Stimulated activated naive CD4-positive, alpha-beta T cell (primary cell): ENCODE results near the gene IER5.
"Not testable (repeated sequence)": the region's sequence is repeated elsewhere in the genome, so short reads cannot be mapped to it uniquely, and the experiment has no call there.

Experiments used
- DNase-seq, 6 experiments: peaks; one replicate each; lab custom pipeline; 2025; lab: John Stamatoyannopoulos, UW

IER5 gene

DNA sequence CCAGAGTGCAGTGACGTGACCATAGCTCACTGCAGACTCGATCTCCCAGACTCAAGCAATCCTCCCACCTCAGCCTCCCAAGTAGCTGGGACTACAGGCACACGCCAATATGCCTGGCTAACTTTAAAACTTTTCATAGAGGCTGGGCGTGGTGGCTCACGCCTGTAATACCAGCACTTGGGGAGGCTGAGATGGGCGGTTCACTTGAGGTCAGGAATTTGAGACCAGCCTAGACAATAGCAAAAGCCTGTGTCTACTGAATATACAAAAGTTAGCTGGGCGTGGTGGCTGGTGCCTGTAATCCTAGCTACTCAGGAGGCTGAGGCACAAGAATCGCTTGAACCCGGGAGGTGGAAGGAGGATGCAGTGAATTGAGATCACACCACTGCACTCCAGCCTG lies 27.5 kb downstream of the IER5 start:
- not testable (repeated sequence) for DNase-seq

DNA sequence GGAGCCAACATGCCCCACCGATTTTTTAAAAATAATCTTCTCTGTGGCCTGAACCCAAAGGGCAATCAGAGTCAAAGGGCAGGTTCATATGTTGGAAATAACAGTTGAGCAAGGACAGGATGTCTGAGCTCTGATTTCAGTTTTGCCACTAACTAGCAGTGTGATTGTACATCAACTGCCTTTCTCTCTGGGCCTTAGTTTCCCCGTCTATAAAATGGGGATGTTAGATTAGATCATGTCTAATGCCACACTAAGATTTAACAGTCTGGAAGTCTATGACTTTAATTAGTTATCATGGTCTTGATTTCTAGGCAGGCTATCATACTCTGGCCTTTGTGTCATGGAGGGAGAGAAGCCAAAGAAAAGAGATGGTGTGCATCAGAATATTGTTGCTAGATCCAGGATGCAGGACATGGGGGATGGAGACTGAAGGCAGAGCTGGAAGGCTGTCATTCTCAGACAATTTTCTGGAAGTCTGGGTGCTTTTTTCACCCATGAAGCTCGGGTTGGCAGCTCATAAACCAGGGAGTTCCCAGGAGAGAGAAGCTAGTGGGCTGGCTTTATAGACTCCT lies 28.4 kb downstream of the IER5 start:
- DNase-seq = no peak

DNA sequence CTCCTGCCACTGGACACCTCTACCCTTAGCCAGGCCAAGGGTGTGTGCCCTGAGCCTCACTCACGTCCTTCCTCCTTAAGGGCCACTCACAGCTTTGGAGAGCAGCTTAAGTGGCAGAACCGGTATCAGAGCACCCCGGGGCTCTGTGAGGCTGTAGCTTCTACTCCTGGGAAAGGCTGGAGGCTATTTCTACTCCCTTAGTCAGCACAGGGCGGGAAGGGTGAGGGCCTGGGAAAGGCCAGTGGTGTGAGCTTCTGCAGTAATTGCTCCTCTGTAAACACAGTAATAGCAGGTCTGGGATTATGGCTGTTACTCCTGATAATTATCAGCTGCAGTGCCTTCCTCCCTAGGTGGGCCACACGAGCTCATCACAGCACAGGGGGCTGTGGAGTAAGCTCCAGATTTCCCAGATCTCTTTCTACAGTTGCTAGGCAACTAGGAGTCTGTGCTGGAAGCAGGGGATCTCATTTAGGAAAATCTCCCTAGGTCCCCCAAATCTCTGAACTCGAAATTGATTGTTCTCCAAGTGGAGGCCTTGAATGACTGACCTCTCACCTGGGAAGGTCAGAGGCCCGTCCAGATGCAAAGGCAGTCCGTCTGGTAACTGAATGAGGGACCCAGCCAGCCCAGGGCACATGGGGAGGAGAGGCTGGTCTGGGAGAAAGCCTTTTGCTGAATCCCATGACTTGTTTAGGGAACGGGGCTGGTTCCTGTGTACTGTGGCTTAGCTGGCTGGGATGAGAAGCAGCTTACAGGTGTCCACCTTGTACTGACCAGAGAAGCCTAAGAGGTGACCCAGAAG lies 29.3 kb downstream of the IER5 start:
- no peak for DNase-seq

DNA sequence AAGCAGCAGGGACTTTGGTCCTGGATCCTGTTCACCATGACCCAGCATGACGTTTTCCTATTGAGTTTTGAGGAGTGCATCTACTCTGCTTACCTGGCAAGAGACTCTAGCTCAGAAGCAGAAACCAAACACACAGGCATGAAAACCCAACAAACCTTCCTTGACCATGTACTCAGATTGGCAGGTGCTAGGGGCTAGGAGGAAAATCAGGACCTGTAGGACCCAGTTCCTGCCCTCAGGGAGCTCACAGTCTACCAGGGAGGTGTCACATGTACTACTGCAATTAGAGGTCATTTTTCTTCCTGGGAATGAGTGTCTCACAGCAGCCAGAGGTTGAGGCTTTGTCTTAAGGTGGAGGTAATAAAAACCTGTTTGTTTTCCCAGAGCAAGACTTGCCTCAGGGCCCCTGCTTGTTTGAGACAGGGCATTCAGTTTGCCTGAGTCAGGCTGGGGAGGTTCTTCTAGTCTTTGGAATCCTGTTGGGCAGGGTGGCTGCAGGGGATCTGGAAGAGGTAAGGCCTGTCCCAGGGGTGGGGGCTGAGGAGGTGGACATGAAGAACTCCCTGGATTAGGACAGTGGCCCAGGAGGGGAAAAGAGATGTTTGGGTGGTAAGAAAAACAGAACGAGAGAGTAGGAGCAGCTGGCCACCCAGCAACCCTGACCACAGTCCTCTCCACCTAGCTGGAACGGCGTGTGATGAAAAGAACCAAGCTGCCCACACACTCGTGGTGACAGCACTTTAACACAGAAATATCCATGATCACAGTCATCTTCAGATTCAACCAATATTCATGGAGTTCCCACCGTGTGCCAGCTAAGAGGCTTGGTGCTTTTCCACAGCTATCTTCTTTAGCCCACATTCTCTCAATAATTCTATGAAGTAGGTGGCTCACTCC lies 30.8 kb downstream of the IER5 start:
- DNase-seq = no peak

DNA sequence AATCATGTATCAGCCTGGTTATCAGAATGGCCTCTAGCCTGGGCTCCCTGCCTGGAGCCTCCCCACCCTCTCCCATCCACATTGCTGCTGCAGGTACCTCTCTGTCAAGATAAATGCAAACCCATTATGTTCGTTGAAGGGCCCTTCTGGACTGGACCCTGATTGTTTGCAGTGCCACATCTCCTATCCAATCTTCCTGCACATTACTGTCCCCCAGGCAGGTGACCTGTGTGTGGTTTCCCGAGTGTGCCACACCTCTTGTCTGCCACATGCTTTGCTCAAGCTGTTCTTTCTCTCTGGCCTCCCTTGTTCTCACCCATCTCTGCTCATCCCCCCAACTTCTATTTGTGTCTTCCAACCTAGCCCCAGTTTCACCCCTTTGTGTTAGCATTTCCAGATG lies 32.4 kb downstream of the IER5 start:
- no peak for DNase-seq

DNA sequence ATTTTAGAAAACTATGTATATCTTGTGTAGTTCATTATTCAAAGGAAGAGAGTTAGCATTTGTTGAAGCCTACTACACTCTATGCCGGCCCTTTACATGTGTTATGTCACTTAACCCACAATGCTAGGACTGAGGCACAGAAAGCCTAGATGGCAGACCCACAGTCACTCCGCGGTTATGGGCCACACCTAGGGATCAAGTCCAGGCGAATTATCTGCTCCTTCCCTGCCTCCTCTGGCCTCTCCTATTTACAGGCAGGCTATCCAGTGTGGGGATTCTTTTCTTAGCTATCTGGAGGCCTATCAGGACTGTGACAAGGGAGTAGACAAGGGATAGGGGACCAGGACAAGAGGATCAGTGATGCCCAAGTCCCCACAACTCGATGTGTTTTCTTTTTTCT lies 33.0 kb downstream of the IER5 start:
- DNase-seq = no peak

DNA sequence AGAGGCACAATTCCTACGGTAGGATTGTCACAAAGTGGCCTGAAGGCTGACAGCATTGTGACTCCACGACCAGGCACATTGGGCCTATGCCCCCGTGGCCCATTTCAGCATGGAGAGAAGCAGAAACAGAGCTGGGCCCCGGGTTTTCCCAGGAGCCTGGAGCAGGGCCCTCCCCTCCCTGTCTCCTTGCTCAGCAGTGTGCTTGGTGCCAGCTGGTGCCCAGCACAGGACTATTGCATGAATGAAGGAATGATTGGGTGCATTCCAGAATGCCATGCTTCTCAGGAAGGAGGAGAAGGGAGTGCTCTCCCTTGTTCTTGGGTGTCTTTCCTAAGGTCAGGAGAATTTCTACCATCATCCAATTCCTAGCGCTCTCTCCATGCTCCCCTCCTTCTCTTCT lies 33.7 kb downstream of the IER5 start:
- no peak for DNase-seq

DNA sequence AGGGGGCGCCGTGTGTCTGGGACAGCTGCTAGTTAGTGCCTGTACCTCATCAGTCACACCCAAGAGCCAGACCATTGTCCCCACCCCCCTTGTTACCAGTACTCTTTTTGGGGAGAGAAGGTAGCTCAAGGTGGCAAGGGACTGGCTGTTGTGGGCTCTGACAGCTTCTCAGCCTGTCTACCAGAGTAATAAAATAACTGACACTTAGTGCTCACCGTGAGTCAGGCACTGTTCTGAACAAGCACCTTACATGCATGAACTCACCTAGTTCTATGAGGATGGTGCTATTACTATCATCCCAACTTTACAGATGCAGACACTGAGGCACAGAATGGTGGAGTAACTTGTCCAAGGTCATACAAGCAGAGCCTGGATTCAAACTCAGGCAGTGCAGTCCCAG lies 34.7 kb downstream of the IER5 start:
- DNase-seq = no peak

DNA sequence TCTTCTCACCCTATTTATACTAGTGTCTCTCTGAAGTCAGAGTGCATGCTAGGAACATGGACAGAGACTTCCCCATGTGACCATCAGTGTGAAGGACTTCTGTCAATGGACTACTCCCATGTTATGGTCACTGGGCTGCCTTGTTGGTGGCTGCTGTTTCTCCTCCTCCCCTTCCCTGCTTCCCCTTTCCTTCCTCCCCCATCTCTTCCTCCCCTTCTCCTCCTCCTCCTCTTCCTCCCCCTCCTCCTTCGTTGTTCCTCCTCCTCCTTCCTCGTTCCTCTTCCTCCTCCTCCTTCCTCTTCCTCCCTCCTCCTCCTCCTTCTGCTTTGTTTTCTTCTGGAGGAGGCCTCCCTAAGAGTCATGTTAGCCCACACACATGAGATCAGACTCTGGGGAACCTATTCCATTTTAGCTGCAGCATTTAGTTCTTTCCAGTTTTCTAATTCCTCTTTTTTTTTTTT lies 35.8 kb downstream of the IER5 start:
- DNase-seq = no peak

DNA sequence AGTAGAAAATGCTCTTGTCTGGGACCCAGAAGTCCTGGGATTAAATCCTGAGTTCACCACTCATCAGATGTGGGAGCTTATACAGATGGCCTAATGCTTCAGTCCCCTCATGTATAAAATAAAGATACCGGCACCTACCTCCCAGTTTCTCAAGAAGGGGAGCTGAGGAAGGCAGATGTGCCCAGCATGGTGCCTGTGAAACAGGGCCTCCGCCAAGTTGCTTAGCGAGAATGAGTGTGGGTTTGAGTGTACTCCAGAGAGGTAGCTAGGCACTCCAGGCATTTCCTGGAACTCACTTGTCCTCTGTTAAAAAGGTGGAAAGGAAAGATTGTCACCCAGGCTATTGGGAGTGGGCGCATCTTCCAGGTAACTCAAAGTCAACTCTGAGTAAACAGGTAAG lies 37.8 kb downstream of the IER5 start:
- DNase-seq = no peak

DNA sequence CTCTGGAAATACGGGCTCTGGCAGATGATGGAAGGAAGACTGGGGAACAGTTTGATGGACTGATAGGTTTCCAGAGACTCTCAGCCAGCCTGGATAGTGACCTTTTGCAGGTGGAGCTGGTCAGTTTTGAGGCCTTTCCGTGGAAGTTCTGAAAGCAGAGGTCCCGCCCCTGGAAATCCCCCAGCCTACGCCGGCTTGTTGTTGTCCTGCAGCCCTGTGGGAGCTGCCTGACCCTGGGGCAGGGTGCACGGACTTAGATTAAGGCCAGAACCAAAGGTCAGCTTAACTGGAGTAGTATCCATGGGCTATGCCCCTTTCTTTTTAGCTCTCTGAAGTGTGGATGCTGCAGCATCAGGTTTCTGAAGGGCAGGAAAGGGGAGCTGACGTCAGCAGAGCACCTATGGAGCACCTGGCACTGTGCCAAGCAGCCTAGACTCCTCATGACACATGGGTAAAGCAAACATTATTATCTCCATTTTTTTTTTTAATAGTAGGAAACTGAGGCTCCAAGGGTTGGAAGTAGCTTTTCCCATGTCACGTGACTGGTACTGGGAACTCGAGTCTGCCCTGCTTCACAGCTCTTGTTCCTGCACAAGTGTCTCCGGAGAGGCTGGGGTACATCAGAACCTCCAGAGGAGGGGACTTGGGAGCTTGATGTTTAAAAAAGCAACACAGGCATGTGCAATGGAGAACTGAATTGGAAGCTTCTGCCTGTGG lies 38.5 kb downstream of the IER5 start:
- no peak for DNase-seq

DNA sequence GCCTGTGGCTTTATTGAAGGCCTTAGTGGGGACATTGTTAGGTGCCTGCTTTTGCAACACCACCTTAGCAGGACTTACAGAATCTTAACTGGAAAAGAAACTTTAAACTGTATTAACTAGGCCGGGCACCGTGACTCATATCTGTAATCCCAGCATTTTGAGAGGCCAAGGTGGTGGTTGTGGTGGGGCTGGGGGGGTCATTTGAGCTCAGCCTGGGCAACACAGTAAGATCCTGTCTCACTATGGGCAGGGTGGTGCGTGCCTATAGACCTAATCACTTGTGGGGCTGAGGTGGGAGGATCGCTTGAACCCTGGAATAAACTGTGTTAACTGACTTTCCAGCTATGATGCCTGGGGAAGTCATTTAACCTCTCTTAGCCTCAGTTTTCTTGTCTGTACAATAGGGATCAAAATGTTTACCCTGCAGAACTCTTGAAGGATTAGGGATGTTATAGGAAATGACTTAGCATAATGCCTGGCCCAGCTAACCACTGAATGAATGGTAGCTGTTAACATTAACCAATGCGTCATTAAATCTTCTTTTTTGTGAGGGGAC lies 39.5 kb downstream of the IER5 start:
- no peak for DNase-seq

DNA sequence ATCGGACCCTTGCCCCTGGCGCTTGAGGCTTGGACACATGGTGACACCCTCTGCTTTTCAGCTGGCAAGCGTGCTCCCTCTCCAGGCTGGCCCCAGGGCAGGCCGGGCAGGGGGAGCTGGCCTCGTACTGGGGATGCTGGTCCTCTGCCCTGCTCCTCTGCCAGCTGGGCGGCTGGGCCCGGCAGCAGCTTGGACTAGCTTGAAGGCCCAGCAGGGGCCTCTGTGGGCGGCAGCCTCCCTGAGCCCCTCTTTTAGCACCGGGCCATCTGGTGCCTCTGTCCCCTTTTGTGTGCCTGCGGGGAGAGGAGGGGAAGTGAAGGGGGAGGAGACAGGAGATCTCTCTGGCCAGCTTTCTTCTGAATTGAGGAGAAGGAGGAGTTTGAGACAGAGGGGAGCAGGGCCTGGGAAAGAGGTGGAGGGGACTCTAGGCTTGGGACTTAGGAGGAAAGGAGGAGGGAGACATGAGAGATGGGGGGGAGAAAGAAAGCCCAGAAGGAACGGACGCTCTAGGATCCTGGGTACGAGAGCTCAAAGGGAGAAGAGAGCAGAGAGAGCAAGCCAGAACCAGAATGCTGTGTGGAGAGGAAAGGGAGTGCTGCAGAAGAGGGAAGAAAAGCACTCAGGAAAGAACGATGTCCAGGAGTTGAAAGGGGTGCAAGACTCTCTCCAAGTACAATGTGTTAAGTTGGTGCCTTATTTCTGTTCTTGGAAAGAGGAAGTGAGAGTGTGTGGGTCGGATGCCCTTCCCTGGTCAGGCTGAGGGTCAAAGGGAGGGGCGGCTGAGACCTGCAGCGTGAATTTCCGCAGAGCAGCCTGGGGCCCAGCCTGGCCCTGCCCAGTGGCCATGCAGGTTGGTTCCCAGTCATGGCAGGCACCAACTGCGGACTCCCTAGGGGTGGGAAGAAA lies 40.3 kb downstream of the IER5 start:
- no peak for DNase-seq

DNA sequence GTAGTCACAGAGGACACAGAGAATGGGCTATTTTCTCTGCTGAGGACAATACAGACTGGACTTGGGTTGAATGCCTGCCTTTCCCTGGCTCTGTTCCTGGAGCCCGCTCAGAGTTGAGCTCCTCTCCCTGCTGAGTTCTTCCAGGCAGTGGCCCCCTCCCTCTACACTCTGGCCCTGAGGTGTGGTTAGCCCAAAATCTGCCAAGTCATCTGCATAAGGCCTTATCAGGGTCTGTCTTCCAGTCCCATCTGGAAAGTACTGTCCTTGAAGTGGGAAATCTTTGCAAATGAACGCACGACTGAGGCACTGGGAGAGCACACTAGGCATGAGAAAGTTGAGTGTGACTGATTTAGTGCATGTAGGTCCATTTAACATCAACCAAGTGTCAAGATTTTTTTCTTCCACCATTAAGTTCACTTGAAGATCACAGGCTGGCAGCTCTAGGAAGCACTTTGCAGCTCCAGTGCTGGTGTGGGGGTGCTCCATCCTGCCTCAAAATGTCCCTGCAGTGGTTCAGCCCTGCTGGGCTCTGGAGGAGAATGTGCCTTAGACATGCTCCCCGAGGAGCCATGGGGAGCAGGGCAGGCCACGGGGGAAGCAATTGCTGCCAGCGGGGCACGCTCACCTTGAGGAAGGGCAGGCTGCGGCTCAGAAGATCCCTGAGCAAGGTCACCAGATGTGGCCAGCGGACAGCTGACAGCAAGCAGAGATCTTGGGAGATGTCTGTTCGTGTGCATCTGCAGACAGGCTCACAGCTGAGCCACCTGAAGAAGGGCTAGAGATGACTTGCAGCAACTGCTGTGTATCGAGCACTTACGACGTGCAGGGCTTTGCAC lies 41.5 kb downstream of the IER5 start:
- no peak for DNase-seq

DNA sequence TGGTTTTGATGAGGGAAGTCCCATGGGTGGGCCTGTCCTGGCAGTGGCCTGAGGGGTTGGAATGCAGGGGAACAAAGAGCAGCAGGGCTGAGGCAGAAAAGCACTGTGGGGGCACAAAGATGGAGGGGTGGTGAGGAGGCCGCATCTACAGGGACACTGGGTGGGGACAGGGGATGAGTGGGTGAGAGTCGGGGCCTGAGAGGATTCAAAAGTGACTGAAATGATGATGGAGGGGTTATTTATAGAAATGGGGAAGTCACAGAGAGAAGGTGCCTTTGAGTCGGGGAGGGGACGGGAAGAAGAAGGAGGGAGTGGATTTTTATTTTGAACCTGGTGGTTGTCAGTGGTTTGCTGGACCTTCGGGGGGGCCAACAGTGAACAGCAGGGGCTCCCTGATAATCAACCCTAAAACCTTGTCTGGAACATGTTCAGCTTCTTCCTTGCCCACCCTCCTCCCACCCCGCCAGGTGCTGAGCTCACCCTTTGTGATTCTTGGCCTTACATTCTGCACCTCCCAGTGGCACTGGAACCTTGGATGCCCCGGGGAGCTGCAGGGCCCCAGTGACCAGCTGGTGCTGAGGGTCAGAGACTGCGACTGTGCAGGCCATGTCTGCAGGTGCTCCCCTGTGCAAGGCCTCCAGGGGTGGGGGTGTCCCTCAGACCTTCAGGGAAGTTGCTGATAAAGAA lies 42.9 kb downstream of the IER5 start:
- DNase-seq = no peak

DNA sequence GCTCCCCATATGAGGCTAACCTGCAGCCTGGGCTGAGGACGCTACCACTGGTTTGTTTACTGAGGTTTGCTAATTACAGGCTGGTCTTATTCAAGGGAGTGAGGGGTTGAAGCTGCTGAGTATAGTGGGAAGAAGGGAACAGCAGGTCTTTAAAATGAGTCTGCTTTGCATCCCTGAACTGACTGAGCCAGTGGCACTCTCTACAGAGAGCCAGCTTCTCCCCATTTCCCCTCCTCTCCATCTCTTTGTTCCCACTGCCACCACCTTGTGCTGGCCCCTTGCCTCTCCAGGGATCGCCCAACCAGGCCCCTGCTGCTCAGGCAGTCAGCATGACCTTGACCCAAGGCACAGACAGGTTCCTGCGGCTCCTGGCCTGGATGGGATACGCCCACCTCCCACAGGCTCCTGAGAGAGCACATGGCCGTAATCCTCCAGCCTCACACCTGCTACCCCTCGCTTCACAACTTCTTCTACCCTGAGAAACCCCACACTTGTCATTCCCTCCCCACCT lies 45.0 kb downstream of the IER5 start:
- no peak for DNase-seq

DNA sequence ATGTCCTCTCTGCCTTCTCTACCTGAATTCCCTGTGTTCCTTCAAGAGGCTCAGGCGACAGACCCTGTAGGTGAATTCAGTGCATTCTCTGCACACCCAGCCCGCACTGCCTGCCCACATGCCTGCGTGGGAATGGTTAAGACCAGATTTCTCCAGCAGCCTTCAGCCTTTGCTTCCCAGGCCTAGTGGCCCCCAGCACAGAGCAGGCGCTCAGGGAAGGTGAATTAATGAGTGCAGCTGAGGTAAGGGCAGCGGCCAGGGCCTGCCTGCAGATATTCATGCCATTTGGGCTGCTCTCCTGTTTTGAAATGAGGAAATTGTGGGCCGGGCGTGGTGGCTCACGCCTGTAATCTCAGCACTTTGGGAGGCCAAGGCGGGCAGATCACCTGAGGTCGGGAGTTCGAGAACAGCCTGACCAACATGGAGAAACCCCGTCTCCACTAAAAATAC lies 45.5 kb downstream of the IER5 start:
- no peak for DNase-seq

DNA sequence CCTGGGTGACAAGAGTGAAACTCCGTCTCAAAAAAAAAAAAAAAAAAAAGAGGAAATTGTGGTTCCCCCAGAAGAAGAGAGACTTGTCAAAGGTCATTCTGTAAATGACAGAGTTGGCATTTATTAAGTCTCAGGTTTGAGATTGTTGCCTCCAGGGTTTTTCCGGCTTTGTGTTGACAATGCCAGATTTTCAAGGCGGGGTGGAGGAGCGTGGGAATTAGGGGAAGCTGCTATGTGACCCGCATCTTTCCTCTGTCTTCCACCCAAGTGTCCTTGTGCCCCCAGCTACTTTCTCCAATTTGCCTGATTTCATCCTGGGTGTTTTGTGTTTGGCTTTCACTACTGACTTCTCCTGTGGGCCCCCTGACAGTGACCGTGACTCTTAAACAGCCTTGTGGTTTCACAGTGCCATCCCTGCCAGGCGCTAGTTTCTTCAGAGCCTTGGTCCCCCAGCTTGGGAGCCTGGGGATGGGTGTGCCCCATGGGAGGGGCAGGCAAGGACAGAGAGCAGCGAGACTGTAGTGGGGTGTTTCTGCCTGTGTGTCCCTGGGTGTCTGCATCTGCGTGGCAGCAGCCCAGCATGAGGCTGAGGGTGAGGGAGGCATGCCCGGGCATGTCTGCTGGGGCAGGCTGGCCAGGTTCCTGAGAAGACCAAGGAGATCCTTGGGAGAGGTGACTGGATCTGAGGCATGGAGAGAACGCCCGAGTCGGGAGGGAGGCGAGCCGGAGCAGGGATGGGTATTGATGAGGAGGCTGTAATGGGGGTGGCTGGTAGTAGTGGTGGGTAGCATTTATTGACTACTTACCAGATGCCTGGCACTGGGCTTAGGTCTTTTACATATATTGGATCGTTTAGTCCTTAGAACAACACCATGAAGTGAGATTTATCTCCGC lies 46.3 kb downstream of the IER5 start:
- DNase-seq = peak in 1 of 6 experiments; percentile 17
